ENCODE measurements around the gene RAD51B. TPM values are rescaled to one million over a fixed set of nuclear protein-coding genes. Genes with fewer than 3 reads are reported as not detected.

The RAD51B gene
- total and polyA plus RNA-seq, 9 of the 15 experiments (the other 6 are each of a cell fraction or from before 2014, with no cell fraction given), result 8.5 to 17.3 (median 11.3) TPM

- 0 out of 2 replicates have a peak, but pooled peaks have one; percentile 50 for TF ChIP-seq SMARCC2 (IDR thresholded peaks at IDR 0.05; ENCODE audit: low read depth)
- no peak for TF ChIP-seq ZNF184 (CRISPR knock-in tag; IDR thresholded peaks at IDR 0.05)
- no peak for TF ChIP-seq COPS2 (conservative IDR thresholded peaks at IDR 0.05)
- TF ChIP-seq RFX5 (IDR thresholded peaks at IDR 0.05; ENCODE audit: low read depth, low read length), result no peak
- TF ChIP-seq KLF16 (IDR thresholded peaks at IDR 0.05), result no peak
- no peak for TF ChIP-seq PURB (CRISPR knock-in tag; IDR thresholded peaks at IDR 0.05; ENCODE audit: low read depth)
- TF ChIP-seq EP400 (IDR thresholded peaks at IDR 0.05), result peak; percentile 75
- TF ChIP-seq EP300 (IDR thresholded peaks at IDR 0.05; ENCODE audit: low read length), result peak; percentile 75
- no peak for TF ChIP-seq RNF219 (CRISPR knock-in tag; IDR thresholded peaks at IDR 0.05)
- TF ChIP-seq HEY1 (CRISPR knock-in tag; IDR thresholded peaks at IDR 0.05; ENCODE audit: borderline replicate concordance), result no peak
- no peak for TF ChIP-seq GABPB2 (CRISPR knock-in tag; conservative IDR thresholded peaks at IDR 0.05)
- TF ChIP-seq TOE1 (IDR thresholded peaks at IDR 0.05; ENCODE audit: borderline replicate concordance), result no peak
- TF ChIP-seq TOE1 (CRISPR knock-in tag; IDR thresholded peaks at IDR 0.05; ENCODE audit: borderline replicate concordance, low read depth), result no peak
- TF ChIP-seq NRF1 (conservative IDR thresholded peaks at IDR 0.05 in 1 of 2, IDR thresholded peaks at IDR 0.05 in 1 of 2), result no peak; a peak in 1 of 4 replicates
- no peak for TF ChIP-seq IRF1 (CRISPR knock-in tag; IDR thresholded peaks at IDR 0.05; ENCODE audit: borderline replicate concordance)
- no peak for TF ChIP-seq ZNF449 (CRISPR knock-in tag; IDR thresholded peaks at IDR 0.05)
- TF ChIP-seq ZNF766 (CRISPR knock-in tag; conservative IDR thresholded peaks at IDR 0.05), result peak; percentile 66; the same call in 1 of the 2 replicates
- TF ChIP-seq ZBTB2 (IDR thresholded peaks at IDR 0.05), result 0 out of 2 replicates have a peak, but pooled peaks have one; percentile 48
- TF ChIP-seq HNRNPH1 (optimal IDR thresholded peaks at IDR 0.05; ENCODE audit: low read depth, low read length), result no peak
- no peak for TF ChIP-seq CBFA2T3 (IDR thresholded peaks at IDR 0.05)
- TF ChIP-seq ZNF347 (CRISPR knock-in tag; IDR thresholded peaks at IDR 0.05; ENCODE audit: low read depth), result no peak
- TF ChIP-seq DMBX1 (CRISPR knock-in tag; IDR thresholded peaks at IDR 0.05; ENCODE audit: borderline replicate concordance), result peak; percentile 68; the same call in 1 of the 2 replicates
Measured at GRCh38 chr14:68749487-68750475, 930.2 kb downstream of the RAD51B start (continued).

Measured in K562 (cell line).